OCI-LY1 (cell line): ENCODE results near the gene ADORA3.

Experiments
- H2AFZ ChIP-seq: fragments of 200-600 bp; sonication (generic), shearing (Covaris generic); 2 replicates; pipeline ENCODE4 v1.6.0; 2014; ENCODE audit warnings: antibody characterized with exemption, mild to moderate bottlenecking, low read length
- H3F3A ChIP-seq: fragments of 200-600 bp; sonication (generic), shearing (Covaris generic); 2 replicates; pipeline ENCODE4 v1.6.0; 2014; ENCODE audit warnings: mild to moderate bottlenecking, antibody characterized with exemption, low read length, moderate library complexity; ENCODE audit not compliant: insufficient read depth
- H3K27ac ChIP-seq: fragments of 200-600 bp; sonication (generic); 2 replicates; pipeline ENCODE4 v1.5.1; 2014; ENCODE audit warnings: low read length, mixed run types, mild to moderate bottlenecking, low read depth; ENCODE audit not compliant: poor library complexity, severe bottlenecking
- H3K27me3 ChIP-seq: fragments of 200-600 bp; sonication (generic); 2 replicates; pipeline ENCODE4 v1.6.0; 2014; ENCODE audit warnings: antibody characterized with exemption, mild to moderate bottlenecking, low read length, moderate library complexity; ENCODE audit not compliant: insufficient read depth
- H3K36me3 ChIP-seq: fragments of 200-600 bp; sonication (generic); 2 replicates; pipeline ENCODE4 v1.6.1; 2014; ENCODE audit warnings: mild to moderate bottlenecking, antibody characterized with exemption, low read length, moderate library complexity, mixed read lengths; ENCODE audit not compliant: insufficient read depth
- H3K4me1 ChIP-seq: fragments of 200-600 bp; sonication (generic); 2 replicates; pipeline ENCODE4 v1.5.1; 2014; ENCODE audit warnings: mild to moderate bottlenecking, low read length, moderate library complexity; ENCODE audit not compliant: insufficient read depth, severe bottlenecking
- H3K4me2 ChIP-seq: fragments of 200-600 bp; sonication (generic), shearing (Covaris generic); 2 replicates; pipeline ENCODE4 v1.6.1; 2014; ENCODE audit warnings: low read length
- H3K4me3 ChIP-seq: fragments of 200-600 bp; sonication (generic); 2 replicates; pipeline ENCODE4 v1.5.1; 2014; ENCODE audit warnings: low read length, low read depth, mild to moderate bottlenecking, mixed read lengths; ENCODE audit not compliant: poor library complexity, severe bottlenecking
- H3K79me2 ChIP-seq: fragments of 200-600 bp; shearing (Covaris generic); 2 replicates; pipeline ENCODE4 v1.6.1; 2016; ENCODE audit warnings: mixed run types, low read length, mixed read lengths; ENCODE audit not compliant: insufficient read depth
- H3K9ac ChIP-seq: fragments of 200-600 bp; sonication (generic), shearing (Covaris generic); 2 replicates; pipeline ENCODE4 v1.6.1; 2014; ENCODE audit warnings: mild to moderate bottlenecking, low read length, mixed read lengths
- H3K9me2 ChIP-seq: fragments of 200-600 bp; sonication (generic), shearing (Covaris generic); 2 replicates; pipeline ENCODE4 v1.6.1; 2014; ENCODE audit warnings: low read depth, mild to moderate bottlenecking, low read length, mixed read lengths
- H3K9me3 ChIP-seq: fragments of 200-600 bp; shearing (Covaris generic); 2 replicates; pipeline ENCODE4 v1.6.1; 2014; ENCODE audit warnings: low read length, mixed read lengths
- H4K20me1 ChIP-seq: fragments of 200-600 bp; sonication (generic), shearing (Covaris generic); 2 replicates; pipeline ENCODE4 v1.6.0; 2016; ENCODE audit warnings: mild to moderate bottlenecking, low read length; ENCODE audit not compliant: insufficient read depth
- EZH2 ChIP-seq: fragments of 200-600 bp; sonication (generic), shearing (Covaris generic); IDR thresholded peaks from 2 replicates; pipeline ENCODE4 v1.8.0; 2017; ENCODE audit warnings: borderline replicate concordance, mixed run types, mild to moderate bottlenecking, antibody characterized with exemption, low read length, moderate library complexity, mixed read lengths
- TF ChIP-seq, protein P1 (sequence below): fragments of 200-600 bp; sonication (generic), shearing (Covaris generic); IDR thresholded peaks from 2 replicates; pipeline ENCODE4 v1.5.1; 2017; ENCODE audit warnings: mild to moderate bottlenecking, antibody characterized with exemption, low read length, moderate library complexity, mixed read lengths

ADORA3 gene

GRCh38 chr1:111535256-111536191 lies 32.1 kb upstream of the ADORA3 start:
- Histone ChIP-seq H3K27ac (no peak overlapping the region), H3K9ac (no peak overlapping the region), H2AFZ (no peak overlapping the region), H4K20me1 (no peaks in the 10 kb centered on the region), H3K9me3 (peaks cover 3% of the 10 kb centered on the region; the same call in 1 of the 2 replicates), H3K27me3 (no peaks in the 10 kb centered on the region; the same call in 1 of the 2 replicates), H3K4me1 (no peaks in the 10 kb centered on the region), H3K36me3 (no peaks in the 10 kb centered on the region), H3K4me2 (no peak overlapping the region), H3K9me2 (no peaks in the 10 kb centered on the region), H3K4me3 (no peak overlapping the region), H3K79me2 (no peaks in the 10 kb centered on the region), H3F3A (no peaks in the 10 kb centered on the region)
- TF ChIP-seq EZH2, result no peak
- TF ChIP-seq, protein P1, sequence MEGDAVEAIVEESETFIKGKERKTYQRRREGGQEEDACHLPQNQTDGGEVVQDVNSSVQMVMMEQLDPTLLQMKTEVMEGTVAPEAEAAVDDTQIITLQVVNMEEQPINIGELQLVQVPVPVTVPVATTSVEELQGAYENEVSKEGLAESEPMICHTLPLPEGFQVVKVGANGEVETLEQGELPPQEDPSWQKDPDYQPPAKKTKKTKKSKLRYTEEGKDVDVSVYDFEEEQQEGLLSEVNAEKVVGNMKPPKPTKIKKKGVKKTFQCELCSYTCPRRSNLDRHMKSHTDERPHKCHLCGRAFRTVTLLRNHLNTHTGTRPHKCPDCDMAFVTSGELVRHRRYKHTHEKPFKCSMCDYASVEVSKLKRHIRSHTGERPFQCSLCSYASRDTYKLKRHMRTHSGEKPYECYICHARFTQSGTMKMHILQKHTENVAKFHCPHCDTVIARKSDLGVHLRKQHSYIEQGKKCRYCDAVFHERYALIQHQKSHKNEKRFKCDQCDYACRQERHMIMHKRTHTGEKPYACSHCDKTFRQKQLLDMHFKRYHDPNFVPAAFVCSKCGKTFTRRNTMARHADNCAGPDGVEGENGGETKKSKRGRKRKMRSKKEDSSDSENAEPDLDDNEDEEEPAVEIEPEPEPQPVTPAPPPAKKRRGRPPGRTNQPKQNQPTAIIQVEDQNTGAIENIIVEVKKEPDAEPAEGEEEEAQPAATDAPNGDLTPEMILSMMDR, result no peak

- H3K79me2 ChIP-seq, result no peaks in the 10 kb centered on the region
- no peaks in the 10 kb centered on the region for H4K20me1 ChIP-seq
- H3K4me1 ChIP-seq, result peaks cover 30% of the 10 kb centered on the region
- no peaks in the 10 kb centered on the region for H3K9me3 ChIP-seq
- H3K4me2 ChIP-seq, result no peak overlapping the region
- no peaks in the 10 kb centered on the region for H3K27me3 ChIP-seq
- no peak overlapping the region for H2AFZ ChIP-seq
- H3K27ac ChIP-seq, result no peak overlapping the region
- no peak overlapping the region for H3K4me3 ChIP-seq
- H3K9me2 ChIP-seq, result no peaks in the 10 kb centered on the region
- H3K36me3 ChIP-seq, result no peaks in the 10 kb centered on the region
- no peaks in the 10 kb centered on the region for H3F3A ChIP-seq
- H3K9ac ChIP-seq, result no peak overlapping the region
- TF ChIP-seq, protein P1, result no peak
- TF ChIP-seq EZH2, result no peak
Measured at GRCh38 chr1:111520053-111520452, 16.6 kb upstream of the ADORA3 start.

DNA sequence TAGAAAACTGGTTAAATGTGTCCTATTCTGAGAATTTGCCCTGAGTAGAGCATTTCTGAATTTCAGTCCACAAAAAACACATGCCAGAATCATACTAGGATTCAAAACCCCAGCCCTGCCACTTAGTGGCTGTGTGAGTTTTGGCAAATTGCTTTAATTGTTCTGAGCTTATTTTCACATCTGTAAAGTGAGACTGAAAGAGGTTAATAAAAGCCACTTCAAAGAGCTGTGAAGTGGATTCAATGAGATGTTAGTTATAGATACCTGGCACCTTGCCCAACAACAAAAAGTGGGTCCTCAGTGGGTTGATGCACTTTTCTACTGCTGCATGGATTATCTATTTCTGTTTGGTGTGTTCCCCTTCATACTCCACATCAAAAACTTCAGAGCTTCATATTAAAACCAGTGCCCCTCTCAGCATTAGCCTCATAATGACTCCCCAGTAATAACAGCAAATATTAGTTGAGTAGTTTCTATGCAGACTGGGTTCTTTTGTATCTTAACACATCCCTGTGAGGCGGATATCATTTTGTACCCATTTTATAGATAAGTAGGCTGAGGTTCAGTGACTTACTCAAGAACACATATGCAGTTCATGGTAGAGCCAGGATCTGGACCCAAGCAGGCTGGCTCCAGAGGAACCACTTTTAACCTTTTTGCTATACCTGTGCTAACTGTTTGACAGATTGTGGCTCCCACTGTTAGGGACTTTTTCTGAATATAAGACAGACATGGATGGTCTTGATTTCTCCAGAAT lies 14.2 kb upstream of the ADORA3 start:
- no peaks in the 10 kb centered on the region for H3K27me3 ChIP-seq
- peak overlapping the region; percentile 37 for H3K27ac ChIP-seq
- TF ChIP-seq, protein P1, result peak; percentile 9; the same call in 1 of the 2 replicates
- TF ChIP-seq EZH2, result no peak
- no peak overlapping the region for H2AFZ ChIP-seq
- H3K9me2 ChIP-seq, result no peaks in the 10 kb centered on the region
- H3K36me3 ChIP-seq, result no peaks in the 10 kb centered on the region
- H3K9ac ChIP-seq, result no peak overlapping the region
- H3K79me2 ChIP-seq, result no peaks in the 10 kb centered on the region
- H3F3A ChIP-seq, result no peaks in the 10 kb centered on the region
- no peak overlapping the region for H3K4me3 ChIP-seq
- no peak overlapping the region for H3K4me2 ChIP-seq
- no peaks in the 10 kb centered on the region for H4K20me1 ChIP-seq
- H3K4me1 ChIP-seq, result peaks cover 50% of the 10 kb centered on the region
- no peaks in the 10 kb centered on the region for H3K9me3 ChIP-seq
